ENCODE data around the gene PLEKHG4.

PLEKHG4 gene

DNA sequence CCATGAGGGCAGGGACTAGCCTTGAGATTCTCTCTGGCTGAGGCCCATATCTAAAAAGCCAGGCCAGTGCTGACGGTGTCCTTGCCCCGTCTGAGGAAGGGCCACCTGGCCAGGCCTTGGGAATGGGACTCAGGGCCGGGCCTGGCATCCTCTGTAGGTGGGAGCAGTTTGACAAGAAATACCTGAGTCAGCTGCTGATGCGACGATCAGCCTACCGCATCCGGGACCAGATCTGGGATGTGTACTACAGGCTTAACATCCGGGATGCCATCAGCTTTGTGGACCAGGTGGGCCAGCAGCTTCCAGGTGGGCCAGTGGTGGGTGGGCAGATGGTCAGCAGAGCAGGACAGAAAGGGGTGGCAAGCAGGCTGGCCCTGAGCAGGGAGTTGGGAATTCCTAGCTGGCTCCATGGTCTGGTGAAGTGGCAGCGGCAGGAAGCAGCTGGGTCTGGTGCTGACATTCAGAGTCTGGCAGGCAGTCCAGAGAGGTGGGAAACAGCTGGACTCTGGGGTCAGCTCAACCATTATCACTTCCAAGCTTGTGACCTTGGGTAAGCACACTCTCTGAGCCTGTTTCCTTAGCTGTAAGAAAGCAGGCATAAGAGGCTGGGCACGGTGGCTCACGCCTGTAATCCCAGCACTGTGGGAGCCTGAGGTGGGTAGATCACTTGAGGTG is 21.0 kb upstream of the PLEKHG4 start:
- no peak overlapping the region for H3K27ac ChIP-seq
- TF ChIP-seq, protein P1, sequence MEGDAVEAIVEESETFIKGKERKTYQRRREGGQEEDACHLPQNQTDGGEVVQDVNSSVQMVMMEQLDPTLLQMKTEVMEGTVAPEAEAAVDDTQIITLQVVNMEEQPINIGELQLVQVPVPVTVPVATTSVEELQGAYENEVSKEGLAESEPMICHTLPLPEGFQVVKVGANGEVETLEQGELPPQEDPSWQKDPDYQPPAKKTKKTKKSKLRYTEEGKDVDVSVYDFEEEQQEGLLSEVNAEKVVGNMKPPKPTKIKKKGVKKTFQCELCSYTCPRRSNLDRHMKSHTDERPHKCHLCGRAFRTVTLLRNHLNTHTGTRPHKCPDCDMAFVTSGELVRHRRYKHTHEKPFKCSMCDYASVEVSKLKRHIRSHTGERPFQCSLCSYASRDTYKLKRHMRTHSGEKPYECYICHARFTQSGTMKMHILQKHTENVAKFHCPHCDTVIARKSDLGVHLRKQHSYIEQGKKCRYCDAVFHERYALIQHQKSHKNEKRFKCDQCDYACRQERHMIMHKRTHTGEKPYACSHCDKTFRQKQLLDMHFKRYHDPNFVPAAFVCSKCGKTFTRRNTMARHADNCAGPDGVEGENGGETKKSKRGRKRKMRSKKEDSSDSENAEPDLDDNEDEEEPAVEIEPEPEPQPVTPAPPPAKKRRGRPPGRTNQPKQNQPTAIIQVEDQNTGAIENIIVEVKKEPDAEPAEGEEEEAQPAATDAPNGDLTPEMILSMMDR (IDR thresholded peaks at IDR 0.05): no peak
- TF ChIP-seq ZFX (IDR thresholded peaks at IDR 0.05; ENCODE audit: borderline replicate concordance): no peak

DNA sequence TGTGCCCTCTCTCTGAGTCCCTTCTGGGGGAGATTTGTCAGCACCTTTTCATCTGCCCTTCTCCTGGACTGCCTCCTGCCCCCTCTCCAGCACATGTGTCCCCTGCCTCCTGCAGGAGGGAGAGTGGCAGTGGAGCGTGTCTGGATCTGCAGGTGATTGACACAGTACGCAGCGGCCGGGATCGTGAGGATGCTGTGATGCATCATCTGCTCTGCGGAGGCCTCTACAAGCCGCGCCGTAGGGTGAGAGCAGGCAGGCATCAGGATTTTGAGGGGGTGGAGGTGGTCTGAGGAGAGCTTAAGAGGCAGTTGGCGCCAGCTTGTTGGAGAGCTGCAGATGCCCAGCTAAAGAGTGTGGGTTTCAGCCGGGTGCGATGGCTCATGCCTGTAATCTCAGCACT is 19.6 kb upstream of the PLEKHG4 start:
- no peak overlapping the region for H3K27ac ChIP-seq
- TF ChIP-seq, protein P1 (IDR thresholded peaks at IDR 0.05): no peak
- no peak for TF ChIP-seq ZFX (IDR thresholded peaks at IDR 0.05; ENCODE audit: borderline replicate concordance)

DNA sequence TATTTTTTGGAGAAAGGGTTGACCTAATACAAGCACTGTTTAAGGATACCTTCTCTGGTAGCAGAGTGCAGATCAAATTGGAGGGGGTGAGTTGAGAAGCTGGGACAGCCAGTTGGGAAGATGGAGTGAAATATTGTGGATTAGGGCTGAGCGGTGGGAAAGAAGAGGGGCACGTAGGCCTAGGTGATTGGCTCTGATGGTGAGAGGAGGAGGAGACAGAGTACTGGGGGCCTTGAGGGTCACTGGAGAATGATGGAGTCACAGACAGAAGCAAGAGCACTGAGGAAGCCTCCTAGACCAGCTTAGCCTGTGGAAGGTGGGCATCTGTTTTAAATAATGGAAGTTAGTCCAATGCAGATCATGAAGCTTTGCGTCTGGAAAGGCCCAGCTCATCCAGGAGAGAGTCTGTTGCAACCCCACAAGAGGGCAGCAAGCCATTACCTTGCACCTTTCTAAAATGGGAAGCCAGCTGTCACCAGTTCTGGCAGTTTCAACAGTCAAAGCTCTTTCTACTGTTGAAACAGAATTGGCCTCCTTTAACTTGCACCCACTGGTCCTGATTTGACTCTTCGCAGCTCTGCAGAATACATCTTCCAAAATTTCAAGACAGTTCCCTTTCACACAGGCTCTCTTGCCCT is 18.8 kb upstream of the PLEKHG4 start:
- TF ChIP-seq, protein P1 (IDR thresholded peaks at IDR 0.05): peak; percentile 76
- no peak for TF ChIP-seq ZFX (IDR thresholded peaks at IDR 0.05; ENCODE audit: borderline replicate concordance)
- no peak overlapping the region for H3K27ac ChIP-seq

DNA sequence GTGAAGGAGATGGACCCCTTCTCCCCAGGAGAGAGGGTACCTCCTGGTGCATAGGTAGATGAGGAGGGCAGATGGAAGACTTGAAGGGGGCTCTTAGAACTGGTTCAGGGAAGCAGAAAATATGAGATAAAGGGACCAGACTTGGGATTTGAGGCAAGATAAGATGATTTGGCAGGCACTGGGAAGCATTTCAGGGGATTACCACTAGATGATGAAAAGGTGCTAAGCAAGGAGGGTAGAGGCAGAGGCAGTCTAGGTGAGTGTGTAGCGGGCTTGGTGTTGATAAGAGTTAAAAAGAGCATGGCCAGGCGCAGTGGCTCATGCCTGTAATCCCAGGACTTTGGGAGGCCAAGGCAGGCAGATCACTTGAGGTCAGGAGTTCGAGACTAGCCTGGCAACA is 16.1 kb upstream of the PLEKHG4 start:
- TF ChIP-seq ZFX (IDR thresholded peaks at IDR 0.05; ENCODE audit: borderline replicate concordance): no peak
- TF ChIP-seq, protein P1 (IDR thresholded peaks at IDR 0.05): no peak
- no peak overlapping the region for H3K27ac ChIP-seq

DNA sequence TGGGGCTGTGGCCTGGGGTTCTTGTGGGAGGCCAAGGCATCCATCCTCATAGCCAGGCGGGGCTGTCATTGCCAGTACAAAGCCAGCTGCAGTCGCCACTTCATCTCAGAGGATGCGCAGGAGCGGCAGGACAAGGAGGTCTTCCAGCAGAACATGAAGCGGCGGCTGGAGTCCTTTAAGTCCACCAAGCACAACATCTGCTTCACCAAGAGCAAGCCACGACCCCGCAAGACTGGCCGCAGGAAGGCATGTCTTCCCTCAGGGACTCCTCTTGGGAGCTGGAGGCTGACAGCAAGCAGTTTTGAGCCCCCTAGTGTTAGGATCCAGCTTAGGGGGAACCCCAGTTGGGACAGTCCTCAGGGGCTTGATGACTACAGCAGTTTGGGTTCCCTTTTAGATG is 15.1 kb upstream of the PLEKHG4 start:
- H3K27ac ChIP-seq: no peak overlapping the region
- TF ChIP-seq, protein P1 (IDR thresholded peaks at IDR 0.05): no peak
- TF ChIP-seq ZFX (IDR thresholded peaks at IDR 0.05; ENCODE audit: borderline replicate concordance): no peak

DNA sequence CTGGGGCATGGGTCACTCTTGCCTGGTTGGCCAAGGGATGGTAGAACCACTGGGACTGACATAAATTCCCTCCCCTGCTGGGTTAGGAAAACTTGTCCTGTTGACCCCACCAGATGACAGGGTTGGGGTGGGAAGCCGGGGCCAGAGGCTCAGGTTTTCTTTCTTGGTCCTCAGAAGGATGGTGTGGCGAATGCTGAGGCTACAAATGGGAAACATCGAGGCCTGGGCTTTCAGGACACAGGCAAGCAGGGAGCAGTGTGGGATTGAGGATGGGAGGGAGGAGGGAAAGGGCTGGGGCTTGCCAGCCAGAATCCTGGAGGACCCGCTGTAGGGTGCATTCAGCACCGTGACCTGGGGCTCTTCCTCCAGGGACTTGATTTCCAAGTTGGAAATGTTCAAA is 14.5 kb upstream of the PLEKHG4 start:
- no peak overlapping the region for H3K27ac ChIP-seq
- TF ChIP-seq, protein P1 (IDR thresholded peaks at IDR 0.05): no peak
- TF ChIP-seq ZFX (IDR thresholded peaks at IDR 0.05; ENCODE audit: borderline replicate concordance): no peak

DNA sequence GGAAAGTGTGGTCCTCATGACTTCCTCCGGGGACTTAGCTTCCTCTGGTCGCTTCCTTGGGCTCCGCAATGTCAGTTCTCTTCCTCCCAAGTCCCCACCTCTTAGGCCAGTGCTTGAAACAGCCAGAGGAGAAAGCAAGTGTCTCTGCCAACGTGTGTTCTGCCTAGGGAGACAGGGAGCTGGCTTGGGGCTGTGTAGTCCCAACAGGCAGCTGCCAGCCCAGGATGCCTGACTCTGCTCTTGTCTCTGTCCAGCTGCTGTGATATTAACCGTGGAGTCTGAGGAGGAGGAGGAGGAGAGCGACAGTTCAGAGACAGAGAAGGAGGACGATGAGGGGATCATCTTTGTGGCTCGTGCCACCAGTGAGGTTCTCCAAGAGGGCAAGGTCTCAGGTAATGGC is 13.5 kb upstream of the PLEKHG4 start:
- no peak for TF ChIP-seq ZFX (IDR thresholded peaks at IDR 0.05; ENCODE audit: borderline replicate concordance)
- TF ChIP-seq, protein P1 (IDR thresholded peaks at IDR 0.05): no peak
- no peak overlapping the region for H3K27ac ChIP-seq

Data from 22Rv1 (cell line).